K562 (cell line): ENCODE measurements around the gene MAD1L1.
"Not testable (repeated sequence)": the region's sequence is repeated elsewhere in the genome, so short reads cannot be mapped to it uniquely, and the experiment has no call there.

Experiments used
- E2F3 ChIP-seq: fragments of 250-450 bp; sonication (Bioruptor Pico); IDR thresholded peaks from 2 replicates; pipeline ENCODE4 v1.4.0; 2020; ENCODE audit warnings: mild to moderate bottlenecking
- ELF1 ChIP-seq: fragments of 200-800 bp; sonication (Bioruptor generic); IDR thresholded peaks from 2 replicates; pipeline ENCODE4 v1.6.1; 2016; ENCODE audit warnings: missing genetic modification characterization, missing compliant biosample characterization
- FOXP1 ChIP-seq: sonication (generic); formaldehyde crosslinking; IDR thresholded peaks from 2 replicates; pipeline ENCODE4 v1.8.0; 2022; ENCODE audit warnings: mild to moderate bottlenecking, missing genetic modification reagents
- POLR2AphosphoS5 ChIP-seq: IDR thresholded peaks from 2 replicates; pipeline ENCODE4 v1.6.1; 2011; ENCODE audit warnings: mild to moderate bottlenecking, low read depth, low read length, moderate library complexity; ENCODE audit not compliant: control insufficient read depth, insufficient read depth
- RBM39 ChIP-seq: fragments of 200-400 bp; formaldehyde crosslinking; optimal IDR thresholded peaks from 2 replicates; pipeline ENCODE3; 2018; ENCODE audit warnings: low read depth, low read length
- RFX5 ChIP-seq: IDR thresholded peaks from 2 replicates; pipeline ENCODE4 v1.6.1; 2011; ENCODE audit warnings: low read depth, mild to moderate bottlenecking, improper control_type of control experiment, low read length
- TEAD2 ChIP-seq: fragments of 450-650 bp; IDR thresholded peaks from 2 replicates; pipeline ENCODE4 v1.6.1; 2016; ENCODE audit warnings: missing genetic modification characterization, control low read depth, missing compliant biosample characterization
- YY1 ChIP-seq, 3 experiments: IDR thresholded peaks; 2 replicates each; pipeline ENCODE4 v1.6.1; 2011; ENCODE audit warnings: low read length in 2 of 3, mild to moderate bottlenecking in 2 of 3, moderate library complexity in 2 of 3, borderline replicate concordance in 1 of 3, control low read depth in 1 of 3, low read depth in 1 of 3; ENCODE audit not compliant: insufficient read depth in 3 of 3, insufficient replicate concordance in 2 of 3, control insufficient read depth in 1 of 3, insufficient read length in 1 of 3; ENCODE audit errors: extremely low read depth in 1 of 3
- TF ChIP-seq, protein P1 (sequence below): sonication (generic); formaldehyde crosslinking; IDR thresholded peaks from 2 replicates; pipeline ENCODE4 v1.8.1; 2022; ENCODE audit warnings: missing genetic modification reagents
- TF ChIP-seq, protein P2 (sequence below): fragments of 450-650 bp; IDR thresholded peaks from 2 replicates; pipeline ENCODE4 v1.6.1; 2017; ENCODE audit warnings: mild to moderate bottlenecking, moderate library complexity
- TF ChIP-seq, protein P3 (sequence below): conservative IDR thresholded peaks from 2 replicates; pipeline ENCODE4 v1.6.1; 2011; ENCODE audit warnings: low read depth, mild to moderate bottlenecking, low read length; ENCODE audit not compliant: control insufficient read depth
- TF ChIP-seq, protein P4 (sequence below): fragments of 250-450 bp; sonication (Bioruptor Pico); IDR thresholded peaks from 2 replicates; pipeline ENCODE4 v1.4.0; 2020; ENCODE audit warnings: mild to moderate bottlenecking

DNA sequence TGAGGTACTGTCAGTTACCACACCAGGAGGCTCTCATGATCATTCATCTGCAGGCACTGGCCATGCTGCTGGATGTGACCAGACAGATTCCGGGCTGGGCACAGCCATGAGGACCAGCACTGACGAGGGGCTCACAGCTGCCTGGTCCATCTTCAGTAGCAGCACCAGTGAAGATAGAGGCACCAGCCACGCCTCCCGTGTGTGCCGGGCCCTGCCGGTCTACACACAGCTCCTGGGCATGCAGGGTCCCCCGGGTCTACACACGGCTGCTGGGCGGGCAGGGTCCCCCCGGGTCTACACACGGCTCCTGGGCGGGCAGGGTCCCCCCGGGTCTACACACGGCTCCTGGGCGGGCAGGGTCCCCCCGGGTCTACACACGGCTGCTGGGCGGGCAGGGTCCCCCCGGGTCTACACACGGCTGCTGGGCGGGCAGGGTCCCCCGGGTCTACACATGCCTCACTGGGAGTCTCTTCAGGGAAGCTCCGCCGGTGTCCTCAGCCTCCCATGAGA, 236.8 kb downstream of the MAD1L1 start:
- TF ChIP-seq YY1 (IDR thresholded peaks at IDR 0.05; ENCODE audit: borderline replicate concordance in 1 of 3, control insufficient read depth in 1 of 3, extremely low read depth in 1 of 3, insufficient read depth in 3 of 3, insufficient read length in 1 of 3, insufficient replicate concordance in 2 of 3, low read depth in 1 of 3, low read length in 2 of 3); ELF1 (tag); RFX5; POLR2AphosphoS5; E2F3 (CRISPR knock-in tag); RBM39; FOXP1 (CRISPR knock-in tag); TEAD2 (tag): not testable (repeated sequence)
- TF ChIP-seq, protein P1, sequence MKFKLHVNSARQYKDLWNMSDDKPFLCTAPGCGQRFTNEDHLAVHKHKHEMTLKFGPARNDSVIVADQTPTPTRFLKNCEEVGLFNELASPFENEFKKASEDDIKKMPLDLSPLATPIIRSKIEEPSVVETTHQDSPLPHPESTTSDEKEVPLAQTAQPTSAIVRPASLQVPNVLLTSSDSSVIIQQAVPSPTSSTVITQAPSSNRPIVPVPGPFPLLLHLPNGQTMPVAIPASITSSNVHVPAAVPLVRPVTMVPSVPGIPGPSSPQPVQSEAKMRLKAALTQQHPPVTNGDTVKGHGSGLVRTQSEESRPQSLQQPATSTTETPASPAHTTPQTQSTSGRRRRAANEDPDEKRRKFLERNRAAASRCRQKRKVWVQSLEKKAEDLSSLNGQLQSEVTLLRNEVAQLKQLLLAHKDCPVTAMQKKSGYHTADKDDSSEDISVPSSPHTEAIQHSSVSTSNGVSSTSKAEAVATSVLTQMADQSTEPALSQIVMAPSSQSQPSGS (CRISPR knock-in tag), result not testable (repeated sequence)
- TF ChIP-seq, protein P2, sequence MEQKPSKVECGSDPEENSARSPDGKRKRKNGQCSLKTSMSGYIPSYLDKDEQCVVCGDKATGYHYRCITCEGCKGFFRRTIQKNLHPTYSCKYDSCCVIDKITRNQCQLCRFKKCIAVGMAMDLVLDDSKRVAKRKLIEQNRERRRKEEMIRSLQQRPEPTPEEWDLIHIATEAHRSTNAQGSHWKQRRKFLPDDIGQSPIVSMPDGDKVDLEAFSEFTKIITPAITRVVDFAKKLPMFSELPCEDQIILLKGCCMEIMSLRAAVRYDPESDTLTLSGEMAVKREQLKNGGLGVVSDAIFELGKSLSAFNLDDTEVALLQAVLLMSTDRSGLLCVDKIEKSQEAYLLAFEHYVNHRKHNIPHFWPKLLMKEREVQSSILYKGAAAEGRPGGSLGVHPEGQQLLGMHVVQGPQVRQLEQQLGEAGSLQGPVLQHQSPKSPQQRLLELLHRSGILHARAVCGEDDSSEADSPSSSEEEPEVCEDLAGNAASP, result not testable (repeated sequence)
- TF ChIP-seq, protein P3, sequence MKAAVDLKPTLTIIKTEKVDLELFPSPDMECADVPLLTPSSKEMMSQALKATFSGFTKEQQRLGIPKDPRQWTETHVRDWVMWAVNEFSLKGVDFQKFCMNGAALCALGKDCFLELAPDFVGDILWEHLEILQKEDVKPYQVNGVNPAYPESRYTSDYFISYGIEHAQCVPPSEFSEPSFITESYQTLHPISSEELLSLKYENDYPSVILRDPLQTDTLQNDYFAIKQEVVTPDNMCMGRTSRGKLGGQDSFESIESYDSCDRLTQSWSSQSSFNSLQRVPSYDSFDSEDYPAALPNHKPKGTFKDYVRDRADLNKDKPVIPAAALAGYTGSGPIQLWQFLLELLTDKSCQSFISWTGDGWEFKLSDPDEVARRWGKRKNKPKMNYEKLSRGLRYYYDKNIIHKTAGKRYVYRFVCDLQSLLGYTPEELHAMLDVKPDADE, result not testable (repeated sequence)
- TF ChIP-seq, protein P4, sequence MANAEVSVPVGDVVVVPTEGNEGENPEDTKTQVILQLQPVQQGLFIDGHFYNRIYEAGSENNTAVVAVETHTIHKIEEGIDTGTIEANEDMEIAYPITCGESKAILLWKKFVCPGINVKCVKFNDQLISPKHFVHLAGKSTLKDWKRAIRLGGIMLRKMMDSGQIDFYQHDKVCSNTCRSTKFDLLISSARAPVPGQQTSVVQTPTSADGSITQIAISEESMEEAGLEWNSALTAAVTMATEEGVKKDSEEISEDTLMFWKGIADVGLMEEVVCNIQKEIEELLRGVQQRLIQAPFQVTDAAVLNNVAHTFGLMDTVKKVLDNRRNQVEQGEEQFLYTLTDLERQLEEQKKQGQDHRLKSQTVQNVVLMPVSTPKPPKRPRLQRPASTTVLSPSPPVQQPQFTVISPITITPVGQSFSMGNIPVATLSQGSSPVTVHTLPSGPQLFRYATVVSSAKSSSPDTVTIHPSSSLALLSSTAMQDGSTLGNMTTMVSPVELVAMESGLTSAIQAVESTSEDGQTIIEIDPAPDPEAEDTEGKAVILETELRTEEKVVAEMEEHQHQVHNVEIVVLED, result not testable (repeated sequence)
